Spleen (tissue), 7 donors: ENCODE data around the gene KCTD1.

Source experiments
- POLR2A ChIP-seq, 3 donors: fragments of 450-650 bp; IDR thresholded peaks; one replicate each; pipeline ENCODE4 v1.5.1; 2017; ENCODE audit warnings: antibody characterized with exemption in 3 of 3, mild to moderate bottlenecking in 1 of 3
- POLR2AphosphoS5 ChIP-seq, 3 donors: sonication (generic); formaldehyde crosslinking; IDR thresholded peaks; one replicate each; pipeline ENCODE4 v1.5.1; 2017; ENCODE audit warnings: antibody characterized with exemption in 3 of 3
- TF ChIP-seq, protein P1 (sequence below), 11 experiments: fragments of 200-600 bp in 7 of 11; fragments of 450-650 bp in 4 of 11; sonication (generic) in 4 of 11; IDR thresholded peaks in 8 of 11; conservative IDR thresholded peaks in 3 of 11; 1 replicate in 7 of 11; 2 replicates in 4 of 11; pipeline versions ENCODE4 v1.4.0 to v1.8.0; 2016 to 2021; ENCODE audit warnings: antibody characterized with exemption in 11 of 11, inconsistent platforms in 4 of 11, mild to moderate bottlenecking in 1 of 11
- donor health status: DM: no; HTN: no; CAD: no; lungs with moderate emphysema.
- donor health status: DM: no; HTN: no; CAD: no.
- donor health status: DM: no; HTN: no; CAD: no.

DNA sequence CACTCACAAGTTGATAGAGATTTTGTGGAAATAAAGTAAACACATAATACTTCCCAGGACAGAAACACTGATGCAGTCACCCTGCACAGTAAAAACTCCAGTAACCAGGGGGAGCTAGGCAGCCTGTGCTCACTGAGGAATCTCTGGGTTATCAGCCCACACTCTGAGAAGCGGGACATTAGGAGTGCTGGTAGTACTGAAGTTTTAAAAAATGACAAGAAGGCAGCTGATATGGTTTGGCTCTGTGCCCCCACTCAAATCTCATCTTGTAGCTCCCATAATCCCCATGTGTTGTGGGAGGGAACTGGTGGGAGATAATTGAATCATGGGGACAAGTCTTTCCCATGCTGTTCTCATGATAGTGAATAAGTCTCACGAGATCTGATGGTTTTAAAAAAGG is 31.4 kb downstream of the KCTD1 start:
- TF ChIP-seq POLR2A (IDR thresholded peaks at IDR 0.05), result no peak
- TF ChIP-seq, protein P1, sequence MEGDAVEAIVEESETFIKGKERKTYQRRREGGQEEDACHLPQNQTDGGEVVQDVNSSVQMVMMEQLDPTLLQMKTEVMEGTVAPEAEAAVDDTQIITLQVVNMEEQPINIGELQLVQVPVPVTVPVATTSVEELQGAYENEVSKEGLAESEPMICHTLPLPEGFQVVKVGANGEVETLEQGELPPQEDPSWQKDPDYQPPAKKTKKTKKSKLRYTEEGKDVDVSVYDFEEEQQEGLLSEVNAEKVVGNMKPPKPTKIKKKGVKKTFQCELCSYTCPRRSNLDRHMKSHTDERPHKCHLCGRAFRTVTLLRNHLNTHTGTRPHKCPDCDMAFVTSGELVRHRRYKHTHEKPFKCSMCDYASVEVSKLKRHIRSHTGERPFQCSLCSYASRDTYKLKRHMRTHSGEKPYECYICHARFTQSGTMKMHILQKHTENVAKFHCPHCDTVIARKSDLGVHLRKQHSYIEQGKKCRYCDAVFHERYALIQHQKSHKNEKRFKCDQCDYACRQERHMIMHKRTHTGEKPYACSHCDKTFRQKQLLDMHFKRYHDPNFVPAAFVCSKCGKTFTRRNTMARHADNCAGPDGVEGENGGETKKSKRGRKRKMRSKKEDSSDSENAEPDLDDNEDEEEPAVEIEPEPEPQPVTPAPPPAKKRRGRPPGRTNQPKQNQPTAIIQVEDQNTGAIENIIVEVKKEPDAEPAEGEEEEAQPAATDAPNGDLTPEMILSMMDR (IDR thresholded peaks at IDR 0.05 in 8 of 11, conservative IDR thresholded peaks at IDR 0.05 in 3 of 11), result no peak
- no peak for TF ChIP-seq POLR2AphosphoS5 (IDR thresholded peaks at IDR 0.05)
